ENCODE data around the gene PIK3R1.

DNA sequence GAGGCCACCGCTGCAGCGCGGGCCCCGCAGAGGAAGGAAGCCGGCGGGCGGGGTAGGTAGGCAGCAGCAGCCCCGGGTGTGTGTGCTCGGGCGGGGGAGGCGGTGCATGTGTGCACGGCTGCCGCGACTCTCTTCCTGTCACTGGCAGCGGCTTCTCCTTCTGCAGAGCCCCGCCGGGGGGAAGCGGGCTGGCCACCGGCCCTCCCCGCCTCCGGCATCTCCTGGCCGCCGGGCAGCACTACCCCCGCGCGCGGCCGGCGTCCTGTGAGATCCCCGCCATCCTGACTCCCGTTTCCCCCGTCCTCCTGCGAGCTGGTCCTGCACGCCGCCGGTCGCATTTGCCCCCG lies 315 bp downstream of the PIK3R1 start:
- TF ChIP-seq, protein P1, sequence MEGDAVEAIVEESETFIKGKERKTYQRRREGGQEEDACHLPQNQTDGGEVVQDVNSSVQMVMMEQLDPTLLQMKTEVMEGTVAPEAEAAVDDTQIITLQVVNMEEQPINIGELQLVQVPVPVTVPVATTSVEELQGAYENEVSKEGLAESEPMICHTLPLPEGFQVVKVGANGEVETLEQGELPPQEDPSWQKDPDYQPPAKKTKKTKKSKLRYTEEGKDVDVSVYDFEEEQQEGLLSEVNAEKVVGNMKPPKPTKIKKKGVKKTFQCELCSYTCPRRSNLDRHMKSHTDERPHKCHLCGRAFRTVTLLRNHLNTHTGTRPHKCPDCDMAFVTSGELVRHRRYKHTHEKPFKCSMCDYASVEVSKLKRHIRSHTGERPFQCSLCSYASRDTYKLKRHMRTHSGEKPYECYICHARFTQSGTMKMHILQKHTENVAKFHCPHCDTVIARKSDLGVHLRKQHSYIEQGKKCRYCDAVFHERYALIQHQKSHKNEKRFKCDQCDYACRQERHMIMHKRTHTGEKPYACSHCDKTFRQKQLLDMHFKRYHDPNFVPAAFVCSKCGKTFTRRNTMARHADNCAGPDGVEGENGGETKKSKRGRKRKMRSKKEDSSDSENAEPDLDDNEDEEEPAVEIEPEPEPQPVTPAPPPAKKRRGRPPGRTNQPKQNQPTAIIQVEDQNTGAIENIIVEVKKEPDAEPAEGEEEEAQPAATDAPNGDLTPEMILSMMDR (IDR thresholded peaks at IDR 0.05; ENCODE audit: low read depth, low read length, poor library complexity, severe bottlenecking), result no peak
- TF ChIP-seq EZH2phosphoT487 (IDR thresholded peaks at IDR 0.05; ENCODE audit: borderline replicate concordance, low read length), result no peak
